IPS-18c (cell line): ENCODE results near the gene ZNF557.

Experiments used
- H3K4me3 ChIP-seq: 2 replicates; pipeline ENCODE4 v1.7.0; 2013; ENCODE audit warnings: low read depth, mild to moderate bottlenecking, low read length, moderate library complexity; ENCODE audit not compliant: insufficient read depth
- H3K9me3 ChIP-seq: one replicate; pipeline ENCODE4 v1.6.1; 2013; ENCODE audit warnings: mild to moderate bottlenecking, low read length, moderate library complexity; ENCODE audit not compliant: control insufficient read depth, insufficient read depth

The ZNF557 gene

GRCh38 chr19:7067716-7068115 is 1.8 kb upstream of the ZNF557 start:
- no peak overlapping the region for H3K4me3 ChIP-seq

GRCh38 chr19:7068599-7068998 is 904 bp upstream of the ZNF557 start:
- Histone ChIP-seq H3K9me3 (peaks cover 2% of the 10 kb centered on the region), H3K4me3 (0 out of 2 replicates have a peak overlapping the region, but pooled peaks have one; percentile 28)

More at GRCh38 chr19:7067716-7068115, 1.8 kb upstream of the ZNF557 start:
- H3K9me3 ChIP-seq, result peaks cover 2% of the 10 kb centered on the region

- Histone ChIP-seq H3K4me3 (peak overlapping the region; percentile 90), H3K9me3 (no peaks in the 10 kb centered on the region)
Measured at GRCh38 chr19:7069904-7070226, 362 bp downstream of the ZNF557 start.

GRCh38 chr19:7072541-7072940 is 3.0 kb downstream of the ZNF557 start:
- no peak overlapping the region for H3K4me3 ChIP-seq

GRCh38 chr19:7074705-7075282 is 5.3 kb downstream of the ZNF557 start:
- Histone ChIP-seq H3K9me3 (peaks cover 19% of the 10 kb centered on the region), H3K4me3 (no peak overlapping the region)

More at GRCh38 chr19:7072541-7072940, 3.0 kb downstream of the ZNF557 start:
- H3K9me3 ChIP-seq, result peaks cover 6% of the 10 kb centered on the region

- Histone ChIP-seq H3K4me3 (no peak overlapping the region), H3K9me3 (peaks cover 31% of the 10 kb centered on the region)
Measured at GRCh38 chr19:7076151-7076550, 6.6 kb downstream of the ZNF557 start.

- H3K9me3 ChIP-seq, result peaks cover 46% of the 10 kb centered on the region
- H3K4me3 ChIP-seq, result no peak overlapping the region
Measured at GRCh38 chr19:7078008-7078407, 8.5 kb downstream of the ZNF557 start.

GRCh38 chr19:7083076-7083956 is 13.8 kb downstream of the ZNF557 start:
- H3K9me3 ChIP-seq, result peaks cover 60% of the 10 kb centered on the region
- H3K4me3 ChIP-seq, result no peak overlapping the region

- Histone ChIP-seq H3K4me3 (no peak overlapping the region), H3K9me3 (peaks cover 19% of the 10 kb centered on the region)
Measured at GRCh38 chr19:7088999-7089398, 19.5 kb downstream of the ZNF557 start.

- H3K4me3 ChIP-seq, result no peak overlapping the region; the same call in 1 of the 2 replicates
Measured at GRCh38 chr19:7098096-7098495, 28.6 kb downstream of the ZNF557 start.

GRCh38 chr19:7098701-7099596 is 29.4 kb downstream of the ZNF557 start:
- peak overlapping the region; percentile 79 for H3K4me3 ChIP-seq
- H3K9me3 ChIP-seq, result peaks cover 10% of the 10 kb centered on the region

More at GRCh38 chr19:7098096-7098495, 28.6 kb downstream of the ZNF557 start:
- H3K9me3 ChIP-seq, result peaks cover 10% of the 10 kb centered on the region

- Histone ChIP-seq H3K4me3 (peak overlapping the region; percentile 79), H3K9me3 (peaks cover 7% of the 10 kb centered on the region)
Measured at GRCh38 chr19:7099597-7099921, 30.1 kb downstream of the ZNF557 start.

- H3K9me3 ChIP-seq, result no peaks in the 10 kb centered on the region
- H3K4me3 ChIP-seq, result no peak overlapping the region
Measured at GRCh38 chr19:7101498-7102253, 32.2 kb downstream of the ZNF557 start.

- no peaks in the 10 kb centered on the region for H3K9me3 ChIP-seq
- no peak overlapping the region for H3K4me3 ChIP-seq
Measured at GRCh38 chr19:7104747-7105447, 35.4 kb downstream of the ZNF557 start.

GRCh38 chr19:7106711-7107657 is 37.5 kb downstream of the ZNF557 start:
- Histone ChIP-seq H3K9me3 (no peaks in the 10 kb centered on the region), H3K4me3 (no peak overlapping the region)
